Neural cell (in vitro differentiated cells): ENCODE data around the gene MFSD6L. TPM values are rescaled to one million over a fixed set of nuclear protein-coding genes. Genes with fewer than 3 reads are reported as not detected.

Source experiments
- H2AFZ ChIP-seq: fragments of 200-600, 300-800 bp; sonication (generic), shearing (Covaris generic); 2 replicates; pipeline ENCODE4 v1.6.0; 2014; ENCODE audit warnings: low read depth, mild to moderate bottlenecking, antibody characterized with exemption, low read length, moderate library complexity
- H3F3A ChIP-seq: fragments of 200-600 bp; shearing (Covaris generic); 2 replicates; pipeline ENCODE4 v1.6.1; 2016; ENCODE audit warnings: mild to moderate bottlenecking, moderate library complexity, mixed read lengths, antibody characterized with exemption, low read length; ENCODE audit not compliant: insufficient read depth, poor library complexity, severe bottlenecking
- H3K27ac ChIP-seq: fragments of 200-600, 300-800 bp; sonication (generic), shearing (Covaris generic); 2 replicates; pipeline ENCODE4 v1.5.1; 2014; ENCODE audit warnings: mild to moderate bottlenecking, low read length, moderate library complexity
- H3K27me3 ChIP-seq: fragments of 300-800, 200-600 bp; sonication (generic), shearing (Covaris generic); 2 replicates; pipeline ENCODE4 v1.6.0; 2014; ENCODE audit warnings: mild to moderate bottlenecking, low read depth, low read length, moderate library complexity; ENCODE audit not compliant: insufficient read depth
- H3K36me3 ChIP-seq: fragments of 300-800, 200-600 bp; sonication (generic), shearing (Covaris generic); 2 replicates; pipeline ENCODE4 v1.5.1; 2014; ENCODE audit warnings: mild to moderate bottlenecking, antibody characterized with exemption, low read length, moderate library complexity; ENCODE audit not compliant: insufficient read depth
- H3K4me2 ChIP-seq: fragments of 300-800, 200-600 bp; sonication (generic), shearing (Covaris generic); 2 replicates; pipeline ENCODE4 v1.6.0; 2014; ENCODE audit warnings: mild to moderate bottlenecking, low read length
- H3K4me3 ChIP-seq: fragments of 300-800, 200-600 bp; sonication (generic), shearing (Covaris generic); 2 replicates; pipeline ENCODE4 v1.5.1; 2014; ENCODE audit warnings: mild to moderate bottlenecking, low read length, moderate library complexity
- H3K79me2 ChIP-seq: fragments of 200-600 bp; shearing (Covaris generic); replicated peaks from 2 replicates; pipeline ENCODE4 v1.6.0; 2014; ENCODE audit warnings: mild to moderate bottlenecking, low read length, moderate library complexity; ENCODE audit not compliant: insufficient read depth
- H3K9ac ChIP-seq: fragments of 300-800, 200-600 bp; sonication (generic), shearing (Covaris generic); 2 replicates; pipeline ENCODE4 v1.6.1; 2016; ENCODE audit warnings: mild to moderate bottlenecking, low read length, mixed read lengths
- H3K9me2 ChIP-seq: fragments of 200-600 bp; shearing (Covaris generic); 2 replicates; pipeline ENCODE4 v1.6.1; 2016; ENCODE audit warnings: mild to moderate bottlenecking, low read length, mixed read lengths; ENCODE audit not compliant: insufficient read depth
- H3K9me3 ChIP-seq: fragments of 200-600, 300-800 bp; sonication (generic), shearing (Covaris generic); 2 replicates; pipeline ENCODE4 v1.6.1; 2016; ENCODE audit warnings: mild to moderate bottlenecking, mixed run types, low read length, moderate library complexity, mixed read lengths
- H4K20me1 ChIP-seq: fragments of 200-600 bp; shearing (Covaris generic); 2 replicates; pipeline ENCODE4 v1.6.1; 2016; ENCODE audit warnings: mild to moderate bottlenecking, mixed run types; ENCODE audit not compliant: insufficient read depth
- EP300 ChIP-seq: fragments of 450-650 bp; conservative IDR thresholded peaks from 2 replicates; pipeline ENCODE4 v1.6.1; 2014; ENCODE audit warnings: antibody characterized with exemption, mild to moderate bottlenecking, moderate library complexity; ENCODE audit not compliant: poor library complexity, severe bottlenecking
- MXI1 ChIP-seq: fragments of 450-650 bp; conservative IDR thresholded peaks from 2 replicates; pipeline ENCODE4 v1.6.1; 2014; ENCODE audit warnings: antibody characterized with exemption, mild to moderate bottlenecking; ENCODE audit not compliant: poor library complexity, severe bottlenecking
- POLR2AphosphoS5 ChIP-seq: IDR thresholded peaks from 2 replicates; pipeline ENCODE4 v1.6.1; 2012
- RAD21 ChIP-seq: fragments of 450-650 bp; conservative IDR thresholded peaks from 2 replicates; pipeline ENCODE4 v1.6.1; 2014; ENCODE audit warnings: antibody characterized with exemption, mild to moderate bottlenecking, moderate library complexity
- polyA minus RNA-seq: library from RNA; depleted of rRNA, polyadenylated mRNA; stranded (reverse); fragments of >200 nt; gene quantifications from 2 replicates; pipeline ENCODE4 v1.2.3, GENCODE V29; 2014
- polyA plus RNA-seq: library from polyadenylated mRNA; depleted of rRNA; stranded (reverse); fragments of >200 nt; gene quantifications from 2 replicates; pipeline ENCODE4 v1.2.3, GENCODE V29; 2014
- TF ChIP-seq, protein P1 (sequence below): IDR thresholded peaks from 2 replicates; pipeline ENCODE4 v1.6.1; 2012; ENCODE audit warnings: borderline replicate concordance

The MFSD6L gene, protein sequence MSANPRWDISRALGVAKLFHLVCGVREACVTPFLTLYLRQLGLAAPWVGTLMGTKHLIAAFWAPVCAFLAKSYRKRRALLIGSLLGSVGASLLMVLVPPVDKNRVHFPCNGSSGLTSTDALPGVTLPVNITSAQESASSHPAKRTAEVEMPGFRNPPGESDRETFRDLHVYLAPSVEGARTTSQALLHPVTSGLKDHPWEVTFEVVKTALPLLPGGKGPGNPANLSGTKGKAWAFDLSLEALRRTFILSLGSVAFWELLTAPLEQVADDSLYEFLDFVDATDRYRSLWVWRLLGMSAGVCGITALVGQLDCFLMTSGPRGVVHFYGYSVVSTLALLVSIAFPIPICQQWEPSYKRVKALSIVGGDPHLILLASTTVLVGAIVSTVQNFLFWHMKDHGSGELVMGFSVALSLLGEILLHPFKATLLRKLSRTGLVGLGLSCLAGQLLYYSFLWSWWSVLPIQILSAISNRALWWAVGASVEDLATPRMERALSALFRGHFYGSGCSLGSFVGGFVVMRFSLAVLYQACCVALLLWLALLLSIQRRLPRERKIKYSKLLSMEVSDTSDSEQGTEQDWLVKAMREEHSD
- not detected in 2 replicates for polyA plus RNA-seq
- not detected in 2 replicates for polyA minus RNA-seq

DNA sequence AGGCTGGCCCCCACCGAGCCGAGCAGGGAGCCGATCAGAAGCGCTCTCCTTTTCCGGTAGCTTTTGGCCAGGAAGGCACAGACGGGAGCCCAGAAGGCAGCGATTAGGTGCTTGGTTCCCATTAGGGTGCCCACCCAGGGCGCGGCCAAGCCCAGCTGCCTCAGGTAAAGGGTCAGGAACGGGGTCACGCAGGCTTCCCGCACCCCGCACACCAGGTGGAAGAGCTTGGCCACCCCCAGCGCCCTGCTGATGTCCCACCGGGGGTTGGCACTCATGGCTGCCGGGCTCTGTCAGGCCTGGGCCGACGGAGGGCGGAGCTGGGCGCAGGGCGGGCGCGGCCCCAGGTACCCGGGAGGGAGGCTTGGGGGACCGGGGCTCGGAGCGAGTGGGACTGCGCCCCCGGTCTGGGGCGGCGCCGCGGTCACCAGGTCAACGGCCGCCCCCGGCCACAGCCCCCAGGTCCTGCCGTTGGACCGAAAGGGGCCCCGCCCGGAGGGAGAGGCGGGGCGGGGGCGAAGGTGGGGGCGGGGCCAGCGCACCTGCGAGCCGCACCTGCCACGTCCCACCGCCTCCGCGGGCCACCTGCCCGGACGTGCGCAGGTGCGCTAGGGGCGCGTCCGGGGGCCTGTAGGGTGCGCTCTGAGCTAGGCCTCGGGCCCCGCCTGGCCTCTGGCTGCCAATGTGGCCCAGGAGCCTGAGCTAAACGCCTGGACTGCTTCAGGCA lies at the start of gene MFSD6L:
Gene MFSD6L (minus strand): TSS at position 520 of the 724 bp plus-strand sequence. CDS start 245 bp downstream, at position 275.
- Histone ChIP-seq H3K36me3 (no peaks in the 10 kb centered on the region), H3K4me2 (no peak within 1 kb of the TSS), H3K27me3 (peaks cover 18% of the 10 kb centered on the region), H3K9ac (no peak within 1 kb of the TSS), H4K20me1 (no peaks in the 10 kb centered on the region), H3F3A (no peaks in the 10 kb centered on the region), H2AFZ (no peak within 1 kb of the TSS), H3K9me2 (no peaks in the 10 kb centered on the region), H3K9me3 (no peaks in the 10 kb centered on the region), H3K27ac (no peak within 1 kb of the TSS), H3K4me3 (no peak within 1 kb of the TSS), H3K79me2 (no peaks in the 10 kb centered on the region)
- TF ChIP-seq, protein P1, sequence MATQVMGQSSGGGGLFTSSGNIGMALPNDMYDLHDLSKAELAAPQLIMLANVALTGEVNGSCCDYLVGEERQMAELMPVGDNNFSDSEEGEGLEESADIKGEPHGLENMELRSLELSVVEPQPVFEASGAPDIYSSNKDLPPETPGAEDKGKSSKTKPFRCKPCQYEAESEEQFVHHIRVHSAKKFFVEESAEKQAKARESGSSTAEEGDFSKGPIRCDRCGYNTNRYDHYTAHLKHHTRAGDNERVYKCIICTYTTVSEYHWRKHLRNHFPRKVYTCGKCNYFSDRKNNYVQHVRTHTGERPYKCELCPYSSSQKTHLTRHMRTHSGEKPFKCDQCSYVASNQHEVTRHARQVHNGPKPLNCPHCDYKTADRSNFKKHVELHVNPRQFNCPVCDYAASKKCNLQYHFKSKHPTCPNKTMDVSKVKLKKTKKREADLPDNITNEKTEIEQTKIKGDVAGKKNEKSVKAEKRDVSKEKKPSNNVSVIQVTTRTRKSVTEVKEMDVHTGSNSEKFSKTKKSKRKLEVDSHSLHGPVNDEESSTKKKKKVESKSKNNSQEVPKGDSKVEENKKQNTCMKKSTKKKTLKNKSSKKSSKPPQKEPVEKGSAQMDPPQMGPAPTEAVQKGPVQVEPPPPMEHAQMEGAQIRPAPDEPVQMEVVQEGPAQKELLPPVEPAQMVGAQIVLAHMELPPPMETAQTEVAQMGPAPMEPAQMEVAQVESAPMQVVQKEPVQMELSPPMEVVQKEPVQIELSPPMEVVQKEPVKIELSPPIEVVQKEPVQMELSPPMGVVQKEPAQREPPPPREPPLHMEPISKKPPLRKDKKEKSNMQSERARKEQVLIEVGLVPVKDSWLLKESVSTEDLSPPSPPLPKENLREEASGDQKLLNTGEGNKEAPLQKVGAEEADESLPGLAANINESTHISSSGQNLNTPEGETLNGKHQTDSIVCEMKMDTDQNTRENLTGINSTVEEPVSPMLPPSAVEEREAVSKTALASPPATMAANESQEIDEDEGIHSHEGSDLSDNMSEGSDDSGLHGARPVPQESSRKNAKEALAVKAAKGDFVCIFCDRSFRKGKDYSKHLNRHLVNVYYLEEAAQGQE = no peak
- TF ChIP-seq MXI1 = no peak
- no peak for TF ChIP-seq POLR2AphosphoS5
- TF ChIP-seq EP300 = no peak

DNA sequence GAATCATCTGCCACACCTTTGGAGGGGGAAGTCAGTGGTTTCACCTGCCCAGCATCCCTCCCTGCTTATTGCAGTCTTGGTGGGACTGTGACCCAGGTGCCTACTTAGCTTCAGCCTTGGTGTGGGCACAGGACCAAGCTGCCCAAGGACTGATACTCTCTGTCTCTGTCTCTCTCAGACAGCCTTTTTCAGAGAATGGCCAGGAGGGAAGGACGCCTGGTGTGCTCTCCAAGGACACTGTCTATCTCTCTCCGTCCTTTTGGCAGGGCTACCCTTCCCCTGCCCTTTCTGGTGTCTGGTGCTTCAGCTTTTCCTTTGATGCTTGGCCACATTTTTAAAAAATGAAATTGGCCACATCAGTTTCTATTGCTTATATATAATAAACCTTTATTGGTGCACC lies 48.7 kb upstream of the MFSD6L start:
- Histone ChIP-seq H3K27me3 (no peaks in the 10 kb centered on the region), H3K4me3 (no peak overlapping the region), H4K20me1 (no peaks in the 10 kb centered on the region), H3F3A (no peaks in the 10 kb centered on the region), H3K4me2 (no peak overlapping the region), H3K27ac (no peak overlapping the region), H3K36me3 (no peaks in the 10 kb centered on the region), H3K9me2 (no peaks in the 10 kb centered on the region), H3K79me2 (no peaks in the 10 kb centered on the region), H3K9me3 (no peaks in the 10 kb centered on the region), H2AFZ (no peak overlapping the region), H3K9ac (no peak overlapping the region)
- TF ChIP-seq, protein P1 = no peak
- no peak for TF ChIP-seq RAD21
